ENCODE measurements around the gene LTBR. TPM values are rescaled to one million over a fixed set of nuclear protein-coding genes. Genes with fewer than 3 reads are reported as not detected.
A peak's percentile ranks its signal among the peaks of the same experiment; 100 is the strongest.

Gene LTBR
- total RNA-seq, 2 experiments from 2014 or later = 1.5 to 1.6 TPM

- Mint-ChIP-seq H3K4me1 (ENCODE audit: low read depth) (peaks cover 21% of the 10 kb centered on the region), H3K9me3 (no peaks in the 10 kb centered on the region), H3K36me3 (ENCODE audit: low read depth) (no peaks in the 10 kb centered on the region), H3K4me3 (no peak overlapping the region), H3K27ac (no peak overlapping the region), H3K27me3 (no peaks in the 10 kb centered on the region)
- no peak for DNase-seq
- TF ChIP-seq, protein P1, sequence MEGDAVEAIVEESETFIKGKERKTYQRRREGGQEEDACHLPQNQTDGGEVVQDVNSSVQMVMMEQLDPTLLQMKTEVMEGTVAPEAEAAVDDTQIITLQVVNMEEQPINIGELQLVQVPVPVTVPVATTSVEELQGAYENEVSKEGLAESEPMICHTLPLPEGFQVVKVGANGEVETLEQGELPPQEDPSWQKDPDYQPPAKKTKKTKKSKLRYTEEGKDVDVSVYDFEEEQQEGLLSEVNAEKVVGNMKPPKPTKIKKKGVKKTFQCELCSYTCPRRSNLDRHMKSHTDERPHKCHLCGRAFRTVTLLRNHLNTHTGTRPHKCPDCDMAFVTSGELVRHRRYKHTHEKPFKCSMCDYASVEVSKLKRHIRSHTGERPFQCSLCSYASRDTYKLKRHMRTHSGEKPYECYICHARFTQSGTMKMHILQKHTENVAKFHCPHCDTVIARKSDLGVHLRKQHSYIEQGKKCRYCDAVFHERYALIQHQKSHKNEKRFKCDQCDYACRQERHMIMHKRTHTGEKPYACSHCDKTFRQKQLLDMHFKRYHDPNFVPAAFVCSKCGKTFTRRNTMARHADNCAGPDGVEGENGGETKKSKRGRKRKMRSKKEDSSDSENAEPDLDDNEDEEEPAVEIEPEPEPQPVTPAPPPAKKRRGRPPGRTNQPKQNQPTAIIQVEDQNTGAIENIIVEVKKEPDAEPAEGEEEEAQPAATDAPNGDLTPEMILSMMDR (IDR thresholded peaks at IDR 0.05) = no peak
- intact Hi-C loops (cut with micrococcal nuclease) = no loop called here
- ATAC-seq = no peak
- ChIA-PET CTCF (interaction anchor here (0.6 to 2.2 kb wide), 5 partner anchors 10 to 104 kb away, joined by 3 to 12 read pairs (median 4); no protein-coding TSS in a partner anchor), POLR2A (interaction anchor here (0.6 to 1.9 kb wide), 2 partner anchors 20 to 29 kb away, joined by 3 to 7 read pairs; partner anchors contain the start of gene TNFRSF1A)
Measured at GRCh38 chr12:6362403-6362802, 21.6 kb upstream of the LTBR start.

GRCh38 chr12:6363010-6363329 lies 21.0 kb upstream of the LTBR start:
- intact Hi-C loops (cut with micrococcal nuclease) = no loop called here

GRCh38 chr12:6363330-6364043 lies 20.5 kb upstream of the LTBR start:
- Mint-ChIP-seq H3K27ac (peak overlapping the region; percentile 72), H3K4me3 (peak overlapping the region; percentile 75), H3K9me3 (no peaks in the 10 kb centered on the region), H3K4me1 (ENCODE audit: low read depth) (peaks cover 31% of the 10 kb centered on the region), H3K36me3 (ENCODE audit: low read depth) (no peaks in the 10 kb centered on the region), H3K27me3 (no peaks in the 10 kb centered on the region)
- ATAC-seq (peak; percentile 72), DNase-seq (peak; percentile 76)
- TF ChIP-seq, protein P1 (IDR thresholded peaks at IDR 0.05) = no peak
- intact Hi-C loops (cut with micrococcal nuclease) = no loop called here
- POLR2A ChIA-PET = interaction anchor here (0.6 to 1.9 kb wide), 7 partner anchors 18 to 327 kb away, joined by 3 to 7 read pairs (median 3); partner anchors contain the start of gene TNFRSF1A
- CTCF ChIA-PET = interaction anchor here (0.6 to 2.2 kb wide), 8 partner anchors 11 to 103 kb away, joined by 3 to 12 read pairs (median 4); no protein-coding TSS in a partner anchor

More at GRCh38 chr12:6363010-6363329, 21.0 kb upstream of the LTBR start:
- ChIA-PET CTCF (interaction anchor here (0.6 to 2.2 kb wide), 8 partner anchors 11 to 103 kb away, joined by 3 to 12 read pairs (median 4); no protein-coding TSS in a partner anchor), POLR2A (interaction anchor here (0.6 to 1.9 kb wide), 6 partner anchors 17 to 103 kb away, joined by 3 to 7 read pairs (median 4); partner anchors contain the start of gene TNFRSF1A)
- TF ChIP-seq, protein P1 (IDR thresholded peaks at IDR 0.05) = no peak
- no peak for ATAC-seq
- no peaks in the 10 kb centered on the region for H3K27me3 Mint-ChIP-seq
- no peaks in the 10 kb centered on the region for H3K36me3 Mint-ChIP-seq (ENCODE audit: low read depth)
- no peak overlapping the region for H3K27ac Mint-ChIP-seq
- no peaks in the 10 kb centered on the region for H3K9me3 Mint-ChIP-seq
- peak overlapping the region; percentile 75 for H3K4me3 Mint-ChIP-seq
- DNase-seq = no peak
- H3K4me1 Mint-ChIP-seq (ENCODE audit: low read depth) = peaks cover 26% of the 10 kb centered on the region

DNA sequence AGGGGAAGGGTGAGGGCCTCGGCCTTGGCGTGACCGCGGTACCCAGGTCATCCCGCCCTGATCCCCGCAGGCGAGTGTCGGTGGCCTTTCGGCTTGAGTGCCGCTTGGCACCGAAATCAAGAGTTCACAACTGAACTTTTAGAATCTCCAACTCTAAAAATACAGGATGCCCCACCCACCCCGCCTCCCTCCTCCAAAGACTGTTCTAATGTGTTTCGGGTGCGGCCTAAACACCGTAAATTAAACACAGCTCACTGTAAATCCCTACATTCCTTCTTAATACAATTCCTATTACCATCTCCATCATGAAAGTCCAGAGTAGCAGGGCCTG lies 20.0 kb upstream of the LTBR start:
- ChIA-PET POLR2A (interaction anchor here (0.6 to 1.9 kb wide), 5 partner anchors 13 to 326 kb away, joined by 3 to 7 read pairs (median 3); partner anchors contain the start of gene TNFRSF1A), CTCF (interaction anchor here (0.9 to 2.2 kb wide), 5 partner anchors 18 to 38 kb away, joined by 3 to 12 read pairs (median 3); no protein-coding TSS in a partner anchor)
- Mint-ChIP-seq H3K27me3 (no peaks in the 10 kb centered on the region), H3K27ac (peak overlapping the region; percentile 72), H3K36me3 (ENCODE audit: low read depth) (no peaks in the 10 kb centered on the region), H3K9me3 (no peaks in the 10 kb centered on the region), H3K4me3 (peak overlapping the region; percentile 75), H3K4me1 (ENCODE audit: low read depth) (peaks cover 35% of the 10 kb centered on the region)
- TF ChIP-seq, protein P1 (IDR thresholded peaks at IDR 0.05) = no peak
- intact Hi-C loops (cut with micrococcal nuclease) = no loop called here
- ATAC-seq (no peak), DNase-seq (peak; percentile 56)

All from activated CD8-positive, alpha-beta T cell treated with anti-CD3 and anti-CD28 coated beads for 36 hours (primary cell).